Mucosa of rectum (tissue), 2 donors: ENCODE data around the gene SNCG.
"Not testable (repeated sequence)": the region's sequence is repeated elsewhere in the genome, so short reads cannot be mapped to it uniquely, and the experiment has no call there.

ENCODE experiments used
- H3K27ac ChIP-seq, 2 donors: one replicate each; pipeline ENCODE4 v1.7.0; 2013; ENCODE audit warnings: inconsistent platforms in 2 of 2, low read depth in 2 of 2, low read length in 2 of 2
- H3K27me3 ChIP-seq, 2 donors: one replicate each; pipeline ENCODE4 v1.7.0; 2013; ENCODE audit warnings: low read length in 2 of 2; ENCODE audit not compliant: control insufficient read depth in 2 of 2, insufficient read depth in 2 of 2
- H3K36me3 ChIP-seq, 2 donors: one replicate each; pipeline ENCODE4 v1.7.0; 2013; ENCODE audit warnings: low read length in 2 of 2; ENCODE audit not compliant: control insufficient read depth in 2 of 2, insufficient read depth in 2 of 2
- H3K4me1 ChIP-seq, 2 donors: one replicate each; pipeline ENCODE4 v1.7.0; 2013; ENCODE audit warnings: low read length in 2 of 2, mild to moderate bottlenecking in 1 of 2; ENCODE audit not compliant: control insufficient read depth in 2 of 2, insufficient read depth in 2 of 2
- H3K4me3 ChIP-seq, 2 donors: one replicate each; pipeline ENCODE4 v1.7.0; 2013; ENCODE audit warnings: low read length in 2 of 2
- H3K9ac ChIP-seq, 2 donors: one replicate each; pipeline ENCODE4 v1.7.0; 2013; ENCODE audit warnings: low read length in 2 of 2, low read depth in 1 of 2, mild to moderate bottlenecking in 1 of 2
- H3K9me3 ChIP-seq, 2 donors: one replicate each; pipeline ENCODE4 v1.7.0; 2013; ENCODE audit warnings: low read length in 2 of 2; ENCODE audit not compliant: control insufficient read depth in 2 of 2
- donor health status: healthy.
- donor health status: Normal muscosa, but diverticular disease.

SNCG gene

DNA sequence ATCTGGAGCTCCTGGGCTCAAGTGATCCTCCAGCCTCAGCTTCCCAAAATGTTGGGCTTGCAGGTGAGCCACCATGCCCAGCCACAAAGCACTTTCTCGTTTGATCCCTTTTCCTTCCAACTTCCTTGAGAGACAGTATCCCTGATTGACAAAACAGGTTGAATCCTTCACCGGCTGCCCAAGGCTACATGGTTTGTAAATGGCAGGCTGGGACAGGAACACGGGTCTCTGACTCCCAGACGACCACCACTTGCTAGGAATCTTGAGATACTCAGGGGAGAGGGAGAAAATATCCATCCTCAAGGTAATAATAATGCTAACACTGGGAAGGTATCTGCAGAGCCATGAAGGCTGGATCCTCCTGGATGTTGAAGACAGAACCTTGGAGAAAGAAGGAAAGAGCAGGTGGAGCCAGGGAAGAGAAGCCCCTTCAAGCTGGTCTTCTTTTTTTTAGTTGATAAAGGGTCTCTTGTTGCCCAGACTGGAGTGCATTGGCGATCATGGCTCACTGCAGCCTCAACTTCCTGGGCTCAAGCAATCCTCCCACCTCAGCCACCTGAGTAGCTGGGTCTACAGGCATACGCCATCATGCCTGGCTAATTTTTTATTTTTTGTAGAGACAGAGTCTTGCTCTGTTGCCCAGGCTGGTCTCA is 20.8 kb upstream of the SNCG start:
- H3K9me3 ChIP-seq: no peaks in the 10 kb centered on the region
- no peaks in the 10 kb centered on the region for H3K4me1 ChIP-seq
- peaks cover 0 to 2% of the 10 kb centered on the region in 2 donors for H3K36me3 ChIP-seq
- no peak overlapping the region for H3K9ac ChIP-seq
- H3K4me3 ChIP-seq: no peak overlapping the region
- no peak overlapping the region for H3K27ac ChIP-seq
- H3K27me3 ChIP-seq: no peaks in the 10 kb centered on the region

- Histone ChIP-seq H3K9ac (no peak overlapping the region), H3K36me3 (peaks cover 0 to 2% of the 10 kb centered on the region in 2 donors), H3K27me3 (no peaks in the 10 kb centered on the region), H3K4me1 (no peaks in the 10 kb centered on the region), H3K4me3 (no peak overlapping the region), H3K27ac (no peak overlapping the region), H3K9me3 (no peaks in the 10 kb centered on the region)
Measured at GRCh38 chr10:86938260-86938659, 20.1 kb upstream of the SNCG start.

- not testable (repeated sequence) for H3K4me1 ChIP-seq, H3K36me3 ChIP-seq, H3K9ac ChIP-seq, H3K27me3 ChIP-seq, H3K9me3 ChIP-seq, H3K27ac ChIP-seq, H3K4me3 ChIP-seq
Measured at GRCh38 chr10:86940076-86940475, 18.3 kb upstream of the SNCG start.

GRCh38 chr10:86940677-86941076 is 17.7 kb upstream of the SNCG start:
- Histone ChIP-seq H3K9me3 (no peaks in the 10 kb centered on the region), H3K36me3 (peaks cover 0 to 2% of the 10 kb centered on the region in 2 donors), H3K9ac (no peak overlapping the region), H3K4me1 (no peaks in the 10 kb centered on the region), H3K4me3 (no peak overlapping the region), H3K27me3 (no peaks in the 10 kb centered on the region), H3K27ac (no peak overlapping the region)

DNA sequence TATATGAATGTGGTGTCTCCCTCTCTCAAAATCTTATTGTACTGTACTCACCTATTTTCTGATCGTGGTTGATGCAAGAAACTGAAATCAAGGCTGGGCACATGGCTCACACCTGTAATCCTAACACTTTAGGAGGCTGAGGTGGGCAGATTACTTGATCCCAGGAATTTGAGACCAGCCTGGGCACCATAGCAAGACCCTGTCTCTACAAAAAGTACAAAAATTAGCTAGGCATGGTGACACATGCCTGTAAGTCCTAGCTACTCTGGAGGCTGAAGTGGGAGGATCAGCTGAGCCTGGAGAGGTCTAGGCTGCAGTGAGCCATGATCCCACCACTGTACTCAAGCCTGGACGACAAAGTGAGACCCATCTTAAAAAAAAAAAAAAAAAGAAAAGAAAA is 17.0 kb upstream of the SNCG start:
- Histone ChIP-seq H3K9ac (no peak overlapping the region), H3K4me1 (no peaks in the 10 kb centered on the region), H3K27me3 (no peaks in the 10 kb centered on the region), H3K4me3 (no peak overlapping the region), H3K9me3 (no peaks in the 10 kb centered on the region), H3K36me3 (peaks cover 0 to 2% of the 10 kb centered on the region in 2 donors), H3K27ac (no peak overlapping the region)

GRCh38 chr10:86941991-86942421 is 16.4 kb upstream of the SNCG start:
- H3K9ac ChIP-seq: peak overlapping the region in 1 of 2 donors; percentile 45
- H3K4me3 ChIP-seq: peak overlapping the region; percentile 31 to 37
- no peaks in the 10 kb centered on the region for H3K36me3 ChIP-seq
- no peak overlapping the region for H3K27ac ChIP-seq
- H3K4me1 ChIP-seq: no peaks in the 10 kb centered on the region
- no peaks in the 10 kb centered on the region for H3K27me3 ChIP-seq
- no peaks in the 10 kb centered on the region for H3K9me3 ChIP-seq

- H3K9me3 ChIP-seq: no peaks in the 10 kb centered on the region
- H3K4me1 ChIP-seq: no peaks in the 10 kb centered on the region
- peak overlapping the region in 1 of 2 donors; percentile 45 for H3K9ac ChIP-seq
- H3K27ac ChIP-seq: no peak overlapping the region
- no peaks in the 10 kb centered on the region for H3K27me3 ChIP-seq
- no peaks in the 10 kb centered on the region for H3K36me3 ChIP-seq
- H3K4me3 ChIP-seq: peak overlapping the region; percentile 31 to 37
Measured at GRCh38 chr10:86942441-86943315, 15.7 kb upstream of the SNCG start.

GRCh38 chr10:86943316-86944030 is 14.9 kb upstream of the SNCG start:
- no peaks in the 10 kb centered on the region for H3K4me1 ChIP-seq

GRCh38 chr10:86944031-86944419 is 14.4 kb upstream of the SNCG start:
- no peaks in the 10 kb centered on the region for H3K36me3 ChIP-seq
- no peaks in the 10 kb centered on the region for H3K27me3 ChIP-seq
- no peak overlapping the region for H3K27ac ChIP-seq
- H3K4me3 ChIP-seq: no peak overlapping the region
- no peaks in the 10 kb centered on the region for H3K9me3 ChIP-seq
- no peak overlapping the region for H3K9ac ChIP-seq
- H3K4me1 ChIP-seq: no peaks in the 10 kb centered on the region

More at GRCh38 chr10:86943316-86944030, 14.9 kb upstream of the SNCG start:
- Histone ChIP-seq H3K9ac (no peak overlapping the region), H3K4me3 (no peak overlapping the region), H3K36me3 (no peaks in the 10 kb centered on the region), H3K27me3 (no peaks in the 10 kb centered on the region), H3K9me3 (no peaks in the 10 kb centered on the region), H3K27ac (no peak overlapping the region)

- Histone ChIP-seq H3K27me3 (no peaks in the 10 kb centered on the region), H3K9me3 (no peaks in the 10 kb centered on the region), H3K27ac (no peak overlapping the region), H3K36me3 (no peaks in the 10 kb centered on the region), H3K9ac (no peak overlapping the region), H3K4me3 (no peak overlapping the region), H3K4me1 (no peaks in the 10 kb centered on the region)
Measured at GRCh38 chr10:86944471-86944870, 13.9 kb upstream of the SNCG start.
